ENCODE measurements around the gene SEC24D. TPM values are rescaled to one million over a fixed set of nuclear protein-coding genes. Genes with fewer than 3 reads are reported as not detected.
"Not testable (repeated sequence)": the region's sequence is repeated elsewhere in the genome, so short reads cannot be mapped to it uniquely, and the experiment has no call there.

Gene SEC24D
- total RNA-seq, 2 experiments from 2014 or later: 36.2 to 41.0 TPM

- H3K4me1 Mint-ChIP-seq (ENCODE audit: low read depth): no peaks in the 10 kb centered on the region
- no peak for DNase-seq
- no peak overlapping the region for H3K27ac Mint-ChIP-seq
- H3K9me3 Mint-ChIP-seq: no peaks in the 10 kb centered on the region
- ChIA-PET POLR2A (no interaction called here), CTCF (interaction anchor here (1.0 kb wide), 1 partner anchor 58 kb away, joined by 3 read pairs; no protein-coding TSS in a partner anchor)
- no peak overlapping the region for H3K4me3 Mint-ChIP-seq
- intact Hi-C loops (cut with micrococcal nuclease): no loop called here
- no peaks in the 10 kb centered on the region for H3K27me3 Mint-ChIP-seq
- H3K36me3 Mint-ChIP-seq: peaks cover 49% of the 10 kb centered on the region
These were observed 36.5 kb downstream of the SEC24D start for GRCh38 chr4:118799231-118799942.

DNA sequence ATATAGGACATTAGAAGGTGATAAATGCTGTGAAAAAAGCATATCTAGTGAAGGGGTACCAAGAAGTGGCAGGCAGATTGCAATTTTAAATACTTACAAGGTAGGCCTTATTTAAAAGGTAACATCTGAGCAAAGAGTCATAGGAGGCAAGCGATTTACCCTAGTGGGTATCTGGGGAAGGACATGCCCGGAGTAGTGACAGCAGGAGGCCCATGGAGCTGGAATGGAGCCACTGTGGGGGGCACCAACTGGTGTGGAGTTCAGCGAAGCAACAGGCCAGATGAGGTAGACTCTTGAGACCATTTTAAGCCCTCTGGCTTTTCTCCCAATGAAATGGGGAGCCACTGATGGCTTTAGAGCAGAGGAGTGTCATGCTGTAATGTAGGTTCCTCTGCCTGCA is 37.3 kb downstream of the SEC24D start:
- no peak for DNase-seq
- POLR2A ChIA-PET: no interaction called here
- peaks cover 47% of the 10 kb centered on the region for H3K36me3 Mint-ChIP-seq
- intact Hi-C loops (cut with micrococcal nuclease): no loop called here
- no peak overlapping the region for H3K27ac Mint-ChIP-seq
- no peak overlapping the region for H3K4me3 Mint-ChIP-seq
- H3K9me3 Mint-ChIP-seq: no peaks in the 10 kb centered on the region
- CTCF ChIA-PET: no interaction called here
- H3K27me3 Mint-ChIP-seq: no peaks in the 10 kb centered on the region
- no peaks in the 10 kb centered on the region for H3K4me1 Mint-ChIP-seq (ENCODE audit: low read depth)

GRCh38 chr4:118797558-118798142 is 38.3 kb downstream of the SEC24D start:
- CTCF ChIA-PET: no interaction called here
- POLR2A ChIA-PET: no interaction called here
- no peak overlapping the region for H3K4me3 Mint-ChIP-seq
- no peak overlapping the region for H3K27ac Mint-ChIP-seq
- no peaks in the 10 kb centered on the region for H3K9me3 Mint-ChIP-seq
- DNase-seq: no peak
- peaks cover 41% of the 10 kb centered on the region for H3K36me3 Mint-ChIP-seq
- H3K27me3 Mint-ChIP-seq: no peaks in the 10 kb centered on the region
- H3K4me1 Mint-ChIP-seq (ENCODE audit: low read depth): no peaks in the 10 kb centered on the region
- intact Hi-C loops (cut with micrococcal nuclease): no loop called here

DNA sequence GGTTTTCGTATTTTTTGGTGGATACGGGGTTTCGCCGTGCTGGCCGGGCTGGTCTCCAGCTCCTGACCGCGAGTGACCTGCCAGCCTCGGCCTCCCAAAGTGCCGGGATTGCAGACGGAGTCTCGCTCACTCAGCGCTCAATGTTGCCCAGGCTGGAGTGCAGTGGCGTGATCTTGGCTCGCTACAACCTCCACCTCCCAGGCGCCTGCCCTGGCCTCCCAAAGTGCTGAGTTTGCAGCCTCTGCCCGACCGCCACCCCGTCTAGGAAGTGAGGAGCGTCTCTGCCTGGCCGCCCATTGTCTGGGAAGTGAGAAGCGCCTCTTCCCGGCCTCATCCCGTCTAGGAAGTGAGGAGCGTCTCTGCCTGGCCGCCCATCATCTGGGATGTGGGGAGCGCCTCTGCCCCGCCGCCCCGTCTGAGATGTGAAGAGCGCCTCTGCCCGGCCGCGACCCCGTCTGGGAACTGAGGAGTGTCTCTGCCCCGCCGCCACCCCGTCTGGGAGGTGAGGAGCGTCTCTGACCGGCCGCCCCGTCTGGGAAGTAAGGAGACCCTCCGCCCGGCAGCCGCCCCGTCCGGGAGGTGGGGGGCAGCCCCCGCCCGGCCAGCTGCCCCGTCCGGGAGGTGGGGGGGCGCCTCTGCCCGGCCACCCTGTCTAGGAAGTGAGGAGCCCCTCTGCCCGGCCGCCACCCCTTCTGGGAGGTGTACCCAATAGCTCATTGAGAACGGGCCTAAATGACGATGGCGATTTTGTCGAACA is 44.1 kb downstream of the SEC24D start:
- H3K27ac Mint-ChIP-seq; H3K27me3 Mint-ChIP-seq; DNase-seq; intact Hi-C loops (cut with micrococcal nuclease); POLR2A ChIA-PET; H3K4me1 Mint-ChIP-seq (ENCODE audit: low read depth); H3K9me3 Mint-ChIP-seq; H3K4me3 Mint-ChIP-seq: not testable (repeated sequence)
- CTCF ChIA-PET: interaction anchor here (0.6 kb wide), 1 partner anchor 75 kb away, joined by 3 read pairs; no protein-coding TSS in a partner anchor
- peaks cover 18% of the 10 kb centered on the region for H3K36me3 Mint-ChIP-seq

DNA sequence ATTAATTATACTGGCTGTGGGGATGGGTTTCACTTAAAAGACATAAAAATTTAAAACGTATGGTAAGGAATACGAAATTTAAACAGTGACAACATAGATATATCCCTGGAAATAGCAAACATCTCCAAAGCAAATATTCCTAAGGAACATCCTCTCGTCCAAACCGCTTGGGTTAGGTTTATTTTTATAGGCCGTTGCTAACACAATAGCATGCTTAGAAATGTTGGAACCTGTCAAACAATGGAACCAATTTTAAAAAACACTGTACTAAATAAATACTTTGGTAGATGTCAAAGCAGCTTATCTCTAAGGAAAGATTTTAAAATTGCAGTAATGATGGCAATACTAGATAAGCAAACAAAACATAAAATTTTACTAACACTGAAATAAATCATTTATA is 45.4 kb downstream of the SEC24D start:
- no peak for DNase-seq
- Mint-ChIP-seq H3K4me1 (ENCODE audit: low read depth) (no peaks in the 10 kb centered on the region), H3K27ac (no peak overlapping the region), H3K36me3 (peaks cover 10% of the 10 kb centered on the region), H3K4me3 (no peak overlapping the region), H3K27me3 (no peaks in the 10 kb centered on the region), H3K9me3 (no peaks in the 10 kb centered on the region)
- POLR2A ChIA-PET: no interaction called here
- intact Hi-C loops (cut with micrococcal nuclease): no loop called here
- CTCF ChIA-PET: interaction anchor here (1.3 kb wide), 1 partner anchor 19 kb away, joined by 4 read pairs; no protein-coding TSS in a partner anchor

DNA sequence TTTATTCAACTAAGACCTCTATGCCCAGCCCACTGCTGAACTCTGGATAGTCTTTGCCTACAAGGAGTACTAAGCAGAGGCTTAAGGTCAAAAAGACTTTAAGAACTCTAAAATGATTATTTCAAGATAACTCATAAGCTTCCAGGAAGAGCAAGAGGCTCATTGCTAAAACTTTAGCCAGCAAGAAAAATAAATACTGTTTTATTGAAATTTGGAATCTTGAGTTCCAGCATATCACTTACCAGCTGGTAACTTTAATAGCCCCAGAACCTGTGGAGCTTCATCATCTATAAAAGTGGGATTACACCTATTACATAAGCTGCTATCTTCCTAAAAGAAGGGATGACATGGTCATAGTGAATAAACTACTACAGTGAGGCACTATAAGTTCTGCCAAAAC is 47.0 kb downstream of the SEC24D start:
- POLR2A ChIA-PET: no interaction called here
- intact Hi-C loops (cut with micrococcal nuclease): no loop called here
- Mint-ChIP-seq H3K9me3 (no peaks in the 10 kb centered on the region), H3K27ac (no peak overlapping the region), H3K27me3 (no peaks in the 10 kb centered on the region), H3K4me1 (ENCODE audit: low read depth) (no peaks in the 10 kb centered on the region), H3K36me3 (peaks cover 11% of the 10 kb centered on the region), H3K4me3 (no peak overlapping the region)
- no peak for DNase-seq
- CTCF ChIA-PET: interaction anchor here (1.1 to 1.7 kb wide), 2 partner anchors 15 to 76 kb away, joined by 3 to 4 read pairs; no protein-coding TSS in a partner anchor

DNA sequence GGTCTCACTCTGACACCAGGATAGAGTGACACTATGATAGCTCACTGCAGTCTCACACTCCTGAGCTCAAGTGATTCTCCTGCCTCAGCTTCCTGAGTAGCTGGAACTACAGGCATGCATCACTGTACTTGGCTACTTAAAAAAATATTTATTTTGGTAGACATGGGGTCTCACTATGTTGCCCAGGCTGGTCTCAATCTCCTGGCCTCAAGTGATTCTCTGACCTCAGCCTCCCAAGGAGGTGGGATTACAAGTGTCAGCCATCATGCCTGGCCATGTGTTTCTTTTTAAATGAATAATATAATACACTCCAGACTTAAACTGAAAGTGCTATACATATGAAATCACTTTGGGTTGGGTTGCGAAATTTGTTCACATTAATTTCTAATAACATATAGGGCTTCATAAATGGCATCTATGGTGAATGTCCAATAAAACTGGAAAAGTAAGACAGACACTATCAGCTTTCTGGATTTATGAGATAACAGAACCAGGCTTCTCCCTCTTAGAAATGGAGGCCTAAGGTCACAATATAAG is 48.0 kb downstream of the SEC24D start:
- DNase-seq: no peak
- intact Hi-C loops (cut with micrococcal nuclease): no loop called here
- ChIA-PET POLR2A (no interaction called here), CTCF (no interaction called here)
- H3K27ac Mint-ChIP-seq: no peak overlapping the region
- no peak overlapping the region for H3K4me3 Mint-ChIP-seq
- no peaks in the 10 kb centered on the region for H3K27me3 Mint-ChIP-seq
- H3K9me3 Mint-ChIP-seq: no peaks in the 10 kb centered on the region
- H3K4me1 Mint-ChIP-seq (ENCODE audit: low read depth): no peaks in the 10 kb centered on the region
- peaks cover 14% of the 10 kb centered on the region for H3K36me3 Mint-ChIP-seq

- Mint-ChIP-seq H3K27me3 (no peaks in the 10 kb centered on the region), H3K36me3 (peaks cover 20% of the 10 kb centered on the region), H3K9me3 (no peaks in the 10 kb centered on the region), H3K4me1 (ENCODE audit: low read depth) (no peaks in the 10 kb centered on the region), H3K4me3 (no peak overlapping the region), H3K27ac (no peak overlapping the region)
- ChIA-PET CTCF (interaction anchor here (0.5 to 1.7 kb wide), 3 partner anchors 13 to 106 kb away, joined by 3 to 8 read pairs (median 6); no protein-coding TSS in a partner anchor), POLR2A (no interaction called here)
- no peak for DNase-seq
- intact Hi-C loops (cut with micrococcal nuclease): no loop called here
These were observed 51.1 kb downstream of the SEC24D start for GRCh38 chr4:118784776-118785175.

- CTCF ChIA-PET: no interaction called here
- no peak overlapping the region for H3K27ac Mint-ChIP-seq
- POLR2A ChIA-PET: no interaction called here
- peaks cover 4% of the 10 kb centered on the region for H3K9me3 Mint-ChIP-seq
- intact Hi-C loops (cut with micrococcal nuclease): no loop called here
- H3K4me1 Mint-ChIP-seq (ENCODE audit: low read depth): no peaks in the 10 kb centered on the region
- H3K36me3 Mint-ChIP-seq: peaks cover 20% of the 10 kb centered on the region
- H3K4me3 Mint-ChIP-seq: no peak overlapping the region
- no peak for DNase-seq
- H3K27me3 Mint-ChIP-seq: no peaks in the 10 kb centered on the region
These were observed 52.0 kb downstream of the SEC24D start for GRCh38 chr4:118783887-118784286.

DNA sequence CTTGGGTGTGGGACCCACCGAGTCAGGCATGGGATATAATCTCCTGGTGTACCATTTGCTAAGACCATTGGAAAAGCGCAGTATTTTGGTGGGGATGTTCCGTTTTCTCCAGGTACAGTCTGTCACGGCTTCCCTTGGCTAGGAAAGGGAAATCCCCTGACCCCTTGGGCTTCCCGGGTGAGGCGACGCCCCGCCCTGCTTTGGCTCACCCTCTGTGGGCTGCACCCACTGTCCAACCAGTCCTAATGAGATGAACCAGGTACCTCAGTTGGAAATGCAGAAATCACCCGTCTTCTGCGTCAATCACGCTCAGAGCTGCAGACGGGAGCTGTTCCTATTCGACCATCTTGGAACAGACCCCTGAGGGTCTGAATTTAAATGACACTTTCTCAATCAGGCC is 53.0 kb downstream of the SEC24D start:
- POLR2A ChIA-PET; CTCF ChIA-PET; H3K4me3 Mint-ChIP-seq; intact Hi-C loops (cut with micrococcal nuclease); H3K4me1 Mint-ChIP-seq (ENCODE audit: low read depth); H3K27ac Mint-ChIP-seq; DNase-seq; H3K27me3 Mint-ChIP-seq; H3K9me3 Mint-ChIP-seq: not testable (repeated sequence)
- H3K36me3 Mint-ChIP-seq: peaks cover 20% of the 10 kb centered on the region

- POLR2A ChIA-PET; H3K4me1 Mint-ChIP-seq (ENCODE audit: low read depth); intact Hi-C loops (cut with micrococcal nuclease); H3K36me3 Mint-ChIP-seq; CTCF ChIA-PET; DNase-seq; H3K9me3 Mint-ChIP-seq; H3K27me3 Mint-ChIP-seq; H3K4me3 Mint-ChIP-seq; H3K27ac Mint-ChIP-seq: not testable (repeated sequence)
These were observed 58.3 kb downstream of the SEC24D start for GRCh38 chr4:118777649-118778048.

GRCh38 chr4:118776955-118777640 is 58.8 kb downstream of the SEC24D start:
- DNase-seq; H3K9me3 Mint-ChIP-seq; H3K4me3 Mint-ChIP-seq; H3K4me1 Mint-ChIP-seq (ENCODE audit: low read depth); H3K27ac Mint-ChIP-seq; H3K27me3 Mint-ChIP-seq; CTCF ChIA-PET; H3K36me3 Mint-ChIP-seq; POLR2A ChIA-PET; intact Hi-C loops (cut with micrococcal nuclease): not testable (repeated sequence)
